ENCODE measurements around the gene COL23A1. TPM values are rescaled to one million over a fixed set of nuclear protein-coding genes. Genes with fewer than 3 reads are reported as not detected.
"Not testable (repeated sequence)": the region's sequence is repeated elsewhere in the genome, so short reads cannot be mapped to it uniquely, and the experiment has no call there.

COL23A1 gene
- total RNA-seq, 2 donors from 2014 or later = 1.5 to 2.5 TPM

DNA sequence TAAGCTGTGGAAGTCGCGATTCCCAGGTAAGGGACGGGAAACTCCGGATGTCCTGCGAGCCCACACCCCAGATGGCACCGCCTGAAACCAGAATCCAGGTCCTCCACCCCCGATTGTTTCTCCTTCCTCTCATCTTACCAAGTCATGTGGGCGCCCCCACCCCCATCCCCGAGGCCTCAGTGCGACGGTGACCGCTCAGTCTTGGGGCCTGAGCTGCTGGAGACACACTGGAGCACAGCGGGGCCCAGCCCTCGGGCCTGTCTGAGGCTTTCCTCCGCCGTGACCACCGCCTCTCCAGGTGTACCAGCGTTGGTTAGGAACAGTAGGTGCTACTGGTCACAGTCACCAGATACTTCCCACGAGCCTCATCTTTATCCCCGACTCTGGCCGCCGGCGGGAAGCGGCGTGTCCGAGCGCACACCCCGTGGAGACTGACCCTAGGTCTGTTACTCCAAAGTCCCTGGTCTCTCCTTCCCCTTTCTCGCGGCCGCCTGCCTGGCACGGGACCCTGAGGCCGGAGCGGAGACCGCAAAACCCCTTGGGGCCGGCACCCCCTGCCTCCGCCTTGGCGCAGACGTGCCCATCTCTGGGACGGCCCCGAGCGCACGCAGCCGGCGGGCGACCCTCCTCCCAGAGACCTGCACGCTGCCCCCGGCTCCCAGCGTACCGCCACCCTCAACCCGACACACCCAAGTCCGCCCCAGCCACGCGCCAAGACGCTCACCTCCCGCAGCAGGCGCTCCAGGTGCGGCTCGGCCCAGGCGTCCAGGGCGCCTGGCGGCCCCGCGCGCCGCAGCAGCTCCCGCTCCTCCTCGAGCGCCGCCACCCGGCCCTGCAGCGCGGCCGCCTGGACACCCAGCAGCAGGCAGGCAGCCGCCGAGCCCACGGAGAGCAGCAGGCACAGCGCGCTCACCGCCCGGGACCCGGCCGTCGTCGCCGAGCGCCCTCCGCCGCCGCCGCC lies 733 bp downstream of the COL23A1 start:
- DNase-seq (ENCODE audit: low spot score) (no peak), ATAC-seq (ENCODE audit: insufficient number of reproducible peaks, low FRiP score, low read depth) (peak; percentile 37)
- Histone ChIP-seq H3K9me3 (no peaks in the 10 kb centered on the region), H3K27me3 (replicated peaks; ENCODE audit: insufficient read depth) (no peaks in the 10 kb centered on the region), H3K4me3 (peak overlapping the region; percentile 80), H3K27ac (no peak overlapping the region), H3K36me3 (no peaks in the 10 kb centered on the region), H3K4me1 (ENCODE audit: control insufficient read depth in 1 of 2, low read depth in 2 of 2) (peaks cover 0 to 24% of the 10 kb centered on the region in 2 donors)
- TF ChIP-seq, protein P1, sequence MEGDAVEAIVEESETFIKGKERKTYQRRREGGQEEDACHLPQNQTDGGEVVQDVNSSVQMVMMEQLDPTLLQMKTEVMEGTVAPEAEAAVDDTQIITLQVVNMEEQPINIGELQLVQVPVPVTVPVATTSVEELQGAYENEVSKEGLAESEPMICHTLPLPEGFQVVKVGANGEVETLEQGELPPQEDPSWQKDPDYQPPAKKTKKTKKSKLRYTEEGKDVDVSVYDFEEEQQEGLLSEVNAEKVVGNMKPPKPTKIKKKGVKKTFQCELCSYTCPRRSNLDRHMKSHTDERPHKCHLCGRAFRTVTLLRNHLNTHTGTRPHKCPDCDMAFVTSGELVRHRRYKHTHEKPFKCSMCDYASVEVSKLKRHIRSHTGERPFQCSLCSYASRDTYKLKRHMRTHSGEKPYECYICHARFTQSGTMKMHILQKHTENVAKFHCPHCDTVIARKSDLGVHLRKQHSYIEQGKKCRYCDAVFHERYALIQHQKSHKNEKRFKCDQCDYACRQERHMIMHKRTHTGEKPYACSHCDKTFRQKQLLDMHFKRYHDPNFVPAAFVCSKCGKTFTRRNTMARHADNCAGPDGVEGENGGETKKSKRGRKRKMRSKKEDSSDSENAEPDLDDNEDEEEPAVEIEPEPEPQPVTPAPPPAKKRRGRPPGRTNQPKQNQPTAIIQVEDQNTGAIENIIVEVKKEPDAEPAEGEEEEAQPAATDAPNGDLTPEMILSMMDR (IDR thresholded peaks at IDR 0.05) = no peak

DNA sequence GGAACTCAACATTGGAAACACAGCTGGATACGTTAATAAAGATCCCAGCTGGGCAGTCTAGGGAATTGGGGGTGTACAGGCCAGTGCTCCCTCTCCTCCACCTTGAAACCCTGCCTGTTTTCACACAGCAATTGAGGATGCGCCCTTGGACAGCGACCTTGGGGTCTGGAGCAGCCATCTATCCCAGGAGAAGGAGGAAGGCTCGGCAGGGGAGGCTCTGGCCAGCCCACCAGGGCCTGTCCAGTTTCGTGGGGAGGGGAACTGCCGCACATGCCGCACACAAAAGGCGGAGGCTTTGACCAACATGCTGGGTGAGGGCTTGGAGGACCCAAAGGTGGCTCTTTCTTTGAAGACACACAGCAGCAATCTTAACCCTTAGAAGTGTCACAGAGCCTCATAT lies 1.4 kb downstream of the COL23A1 start:
- Histone ChIP-seq H3K9me3 (no peaks in the 10 kb centered on the region), H3K27me3 (replicated peaks; ENCODE audit: insufficient read depth) (no peaks in the 10 kb centered on the region), H3K4me1 (ENCODE audit: control insufficient read depth in 1 of 2, low read depth in 2 of 2) (peaks cover 0 to 24% of the 10 kb centered on the region in 2 donors), H3K36me3 (no peaks in the 10 kb centered on the region), H3K27ac (no peak overlapping the region), H3K4me3 (no peak overlapping the region)
- TF ChIP-seq, protein P1 (IDR thresholded peaks at IDR 0.05) = no peak
- ATAC-seq (ENCODE audit: insufficient number of reproducible peaks, low FRiP score, low read depth) = no peak
- no peak for DNase-seq (ENCODE audit: low spot score)

DNA sequence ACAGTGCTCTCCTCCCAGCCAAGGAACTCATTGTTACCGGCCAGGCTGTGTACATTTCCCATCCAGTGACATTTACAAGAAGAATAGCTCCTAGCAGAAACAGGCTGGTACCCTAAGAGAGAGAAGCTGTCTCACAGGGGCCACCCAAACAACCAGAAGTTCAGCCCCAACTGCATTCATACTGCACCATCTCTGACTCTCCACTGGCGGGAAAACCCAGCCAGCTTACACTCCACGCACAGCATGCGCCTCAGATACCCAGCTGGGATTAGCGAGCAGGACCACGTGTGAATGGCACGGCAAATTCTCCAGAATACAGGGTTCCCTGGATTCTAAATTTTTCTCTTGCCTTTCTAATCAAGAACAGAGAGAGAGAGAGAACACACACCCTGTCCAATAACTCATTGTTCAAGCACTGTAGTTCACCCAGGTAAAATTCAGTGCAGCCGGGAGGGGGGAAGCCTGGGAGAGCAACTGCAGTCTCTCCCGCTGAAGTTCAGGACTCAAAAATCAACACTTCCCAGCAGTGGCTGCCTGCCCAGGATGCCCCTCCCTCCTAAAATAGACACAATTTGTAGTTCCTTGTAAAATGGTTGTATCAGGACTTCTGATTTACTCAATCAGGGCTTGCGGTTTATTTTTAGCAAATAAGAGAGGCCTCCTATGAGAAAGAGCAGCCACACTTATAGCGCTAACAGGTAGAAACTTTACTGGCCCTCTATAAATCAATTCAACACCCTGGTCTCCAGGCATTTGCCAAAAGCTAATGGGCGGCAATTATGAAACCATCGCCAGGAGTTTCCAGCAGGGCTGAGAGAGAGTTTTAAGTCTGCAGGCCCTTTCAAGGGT lies 2.2 kb downstream of the COL23A1 start:
- no peak overlapping the region for H3K4me3 ChIP-seq
- ATAC-seq (ENCODE audit: insufficient number of reproducible peaks, low FRiP score, low read depth) = no peak
- H3K4me1 ChIP-seq (ENCODE audit: control insufficient read depth in 1 of 2, low read depth in 2 of 2) = peaks cover 0 to 24% of the 10 kb centered on the region in 2 donors
- TF ChIP-seq, protein P1 (IDR thresholded peaks at IDR 0.05) = no peak
- H3K27me3 ChIP-seq (replicated peaks; ENCODE audit: insufficient read depth) = no peaks in the 10 kb centered on the region
- H3K27ac ChIP-seq = no peak overlapping the region
- no peaks in the 10 kb centered on the region for H3K9me3 ChIP-seq
- no peaks in the 10 kb centered on the region for H3K36me3 ChIP-seq
- DNase-seq (ENCODE audit: low spot score) = no peak

DNA sequence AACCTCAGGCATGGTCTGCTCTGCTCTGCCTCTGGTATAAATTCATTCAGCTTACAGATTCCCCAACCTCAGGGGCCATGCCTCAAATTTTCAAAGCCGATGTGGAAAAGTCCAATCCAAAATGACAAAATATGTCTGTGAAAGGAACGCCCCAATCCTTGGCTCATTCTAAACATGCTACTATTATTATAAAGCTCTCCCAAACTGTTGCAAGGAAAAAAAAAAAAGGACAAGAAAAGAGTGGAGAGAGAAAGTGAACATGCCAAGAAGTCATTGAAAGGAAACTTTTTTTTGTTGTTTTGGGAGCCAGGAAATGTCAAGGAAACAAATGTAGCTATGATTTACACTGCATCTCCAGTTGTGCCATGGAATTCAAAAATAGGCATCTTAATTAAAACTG lies 3.8 kb downstream of the COL23A1 start:
- ATAC-seq (ENCODE audit: insufficient number of reproducible peaks, low FRiP score, low read depth) = no peak
- Histone ChIP-seq H3K4me1 (ENCODE audit: control insufficient read depth in 1 of 2, low read depth in 2 of 2) (peaks cover 0 to 18% of the 10 kb centered on the region in 2 donors), H3K27ac (no peak overlapping the region)

DNA sequence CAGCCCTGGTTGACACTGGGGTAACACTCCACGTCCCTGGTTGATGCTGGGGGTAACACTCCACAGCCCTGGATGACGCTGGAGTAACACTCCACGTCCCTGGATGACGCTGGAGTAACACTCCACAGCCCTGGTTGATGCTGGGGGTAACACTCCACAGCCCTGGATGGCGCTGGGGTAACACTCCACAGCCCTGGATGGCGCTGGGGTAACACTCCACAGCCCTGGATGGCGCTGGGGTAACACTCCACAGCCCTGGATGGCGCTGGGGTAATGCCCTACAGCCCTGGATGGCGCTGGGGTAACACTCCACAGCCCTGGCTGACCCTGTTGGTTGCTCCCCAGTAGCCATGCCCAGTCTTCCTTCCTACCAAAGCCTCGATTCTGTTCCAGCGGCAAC lies 4.8 kb downstream of the COL23A1 start:
- H3K4me1 ChIP-seq (ENCODE audit: control insufficient read depth in 1 of 2, low read depth in 2 of 2); H3K27me3 ChIP-seq (replicated peaks; ENCODE audit: insufficient read depth); H3K9me3 ChIP-seq; H3K4me3 ChIP-seq; H3K27ac ChIP-seq; ATAC-seq (ENCODE audit: insufficient number of reproducible peaks, low FRiP score, low read depth); H3K36me3 ChIP-seq: not testable (repeated sequence)
- peak; percentile 36 for DNase-seq (ENCODE audit: low spot score)

More for the DNA sequence above, 3.8 kb downstream of the COL23A1 start:
- Histone ChIP-seq H3K9me3 (no peaks in the 10 kb centered on the region), H3K4me3 (no peak overlapping the region), H3K27me3 (replicated peaks; ENCODE audit: insufficient read depth) (no peaks in the 10 kb centered on the region), H3K36me3 (no peaks in the 10 kb centered on the region)
- TF ChIP-seq, protein P1 (IDR thresholded peaks at IDR 0.05) = no peak
- no peak for DNase-seq (ENCODE audit: low spot score)

Data from thoracic aorta (tissue), 2 donors.